A549 (cell line): ENCODE results near the gene RABGEF1.

ENCODE experiments used
- BHLHE40 ChIP-seq: IDR thresholded peaks from 2 replicates; pipeline ENCODE4 v1.6.1; 2012; ENCODE audit warnings: low read depth, low read length, inconsistent platforms
- MAFK ChIP-seq: fragments of 450-650 bp; IDR thresholded peaks from 2 replicates; pipeline ENCODE4 v1.6.1; 2014; ENCODE audit not compliant: partially characterized antibody
- MYC ChIP-seq: IDR thresholded peaks from 2 replicates; pipeline ENCODE4 v1.6.1; 2012; ENCODE audit warnings: mild to moderate bottlenecking, inconsistent platforms, low read length, improper control_type of control experiment, borderline replicate concordance
- POLR2A ChIP-seq: IDR thresholded peaks from 2 replicates; pipeline ENCODE4 v1.6.1; 2012; ENCODE audit warnings: mild to moderate bottlenecking, low read length
- ZC3H11A ChIP-seq: fragments of 450-650 bp; IDR thresholded peaks from 2 replicates; pipeline ENCODE4 v1.6.1; 2014; ENCODE audit warnings: antibody characterized with exemption, mild to moderate bottlenecking
- TF ChIP-seq, protein P1 (sequence below): fragments of 250-450 bp; sonication (Bioruptor Pico); IDR thresholded peaks from 2 replicates; pipeline ENCODE4 v1.5.0; 2021; ENCODE audit warnings: mild to moderate bottlenecking, moderate library complexity, borderline replicate concordance
- TF ChIP-seq, protein P2 (sequence below): IDR thresholded peaks from 2 replicates; pipeline ENCODE4 v1.6.1; 2012
- TF ChIP-seq, protein P3 (sequence below): fragments of >200 bp; sonication (Bioruptor Twin); formaldehyde crosslinking; IDR thresholded peaks from 3 replicates; pipeline ENCODE4 v1.5.1; 2016

DNA sequence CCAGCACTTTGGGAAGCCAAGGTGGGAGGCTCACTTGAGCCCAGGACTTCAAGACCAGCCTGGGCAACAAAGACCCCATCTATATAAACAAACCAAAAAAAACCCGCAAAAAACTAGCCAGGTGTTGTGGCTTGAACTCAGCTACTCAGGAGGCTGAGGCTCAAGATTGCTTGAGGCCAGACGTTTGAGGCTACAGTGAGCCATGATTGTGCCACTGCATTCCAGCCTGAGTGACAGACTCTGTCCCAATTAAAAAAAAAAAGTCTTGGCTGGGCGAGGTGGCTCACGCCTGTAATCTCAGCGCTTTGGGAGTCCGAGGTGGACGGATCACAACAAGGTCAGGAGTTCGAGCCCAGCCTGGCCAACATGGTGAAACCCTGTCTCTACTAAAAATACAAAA is 11.4 kb downstream of the RABGEF1 start:
- TF ChIP-seq MYC (no peak), BHLHE40 (no peak), MAFK (no peak), ZC3H11A (no peak), POLR2A (no peak)
- TF ChIP-seq, protein P1, sequence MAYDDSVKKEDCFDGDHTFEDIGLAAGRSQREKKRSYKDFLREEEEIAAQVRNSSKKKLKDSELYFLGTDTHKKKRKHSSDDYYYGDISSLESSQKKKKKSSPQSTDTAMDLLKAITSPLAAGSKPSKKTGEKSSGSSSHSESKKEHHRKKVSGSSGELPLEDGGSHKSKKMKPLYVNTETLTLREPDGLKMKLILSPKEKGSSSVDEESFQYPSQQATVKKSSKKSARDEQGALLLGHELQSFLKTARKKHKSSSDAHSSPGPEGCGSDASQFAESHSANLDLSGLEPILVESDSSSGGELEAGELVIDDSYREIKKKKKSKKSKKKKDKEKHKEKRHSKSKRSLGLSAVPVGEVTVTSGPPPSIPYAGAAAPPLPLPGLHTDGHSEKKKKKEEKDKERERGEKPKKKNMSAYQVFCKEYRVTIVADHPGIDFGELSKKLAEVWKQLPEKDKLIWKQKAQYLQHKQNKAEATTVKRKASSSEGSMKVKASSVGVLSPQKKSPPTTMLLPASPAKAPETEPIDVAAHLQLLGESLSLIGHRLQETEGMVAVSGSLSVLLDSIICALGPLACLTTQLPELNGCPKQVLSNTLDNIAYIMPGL (CRISPR knock-in tag), result no peak
- TF ChIP-seq, protein P2, sequence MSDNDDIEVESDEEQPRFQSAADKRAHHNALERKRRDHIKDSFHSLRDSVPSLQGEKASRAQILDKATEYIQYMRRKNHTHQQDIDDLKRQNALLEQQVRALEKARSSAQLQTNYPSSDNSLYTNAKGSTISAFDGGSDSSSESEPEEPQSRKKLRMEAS, result no peak
- TF ChIP-seq, protein P3, sequence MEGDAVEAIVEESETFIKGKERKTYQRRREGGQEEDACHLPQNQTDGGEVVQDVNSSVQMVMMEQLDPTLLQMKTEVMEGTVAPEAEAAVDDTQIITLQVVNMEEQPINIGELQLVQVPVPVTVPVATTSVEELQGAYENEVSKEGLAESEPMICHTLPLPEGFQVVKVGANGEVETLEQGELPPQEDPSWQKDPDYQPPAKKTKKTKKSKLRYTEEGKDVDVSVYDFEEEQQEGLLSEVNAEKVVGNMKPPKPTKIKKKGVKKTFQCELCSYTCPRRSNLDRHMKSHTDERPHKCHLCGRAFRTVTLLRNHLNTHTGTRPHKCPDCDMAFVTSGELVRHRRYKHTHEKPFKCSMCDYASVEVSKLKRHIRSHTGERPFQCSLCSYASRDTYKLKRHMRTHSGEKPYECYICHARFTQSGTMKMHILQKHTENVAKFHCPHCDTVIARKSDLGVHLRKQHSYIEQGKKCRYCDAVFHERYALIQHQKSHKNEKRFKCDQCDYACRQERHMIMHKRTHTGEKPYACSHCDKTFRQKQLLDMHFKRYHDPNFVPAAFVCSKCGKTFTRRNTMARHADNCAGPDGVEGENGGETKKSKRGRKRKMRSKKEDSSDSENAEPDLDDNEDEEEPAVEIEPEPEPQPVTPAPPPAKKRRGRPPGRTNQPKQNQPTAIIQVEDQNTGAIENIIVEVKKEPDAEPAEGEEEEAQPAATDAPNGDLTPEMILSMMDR, result no peak
